Epithelial cell of esophagus (primary cell): ENCODE measurements around the gene MRPL18.
"Not testable (repeated sequence)": the region's sequence is repeated elsewhere in the genome, so short reads cannot be mapped to it uniquely, and the experiment has no call there.

ENCODE experiments used
- DNase-seq: peaks from one replicate; pipeline ENCODE4 v3.0.0; 2010; ENCODE audit warnings: low read depth
- H3K4me3 ChIP-seq: 2 replicates; pipeline ENCODE4 v1.5.1; 2011; ENCODE audit warnings: mild to moderate bottlenecking, low read length, control low read depth
- TF ChIP-seq, protein P1 (sequence below): IDR thresholded peaks from 2 replicates; pipeline ENCODE4 v1.5.1; 2011; ENCODE audit warnings: low read depth, mild to moderate bottlenecking, low read length, control low read depth, inconsistent platforms; ENCODE audit not compliant: insufficient read depth; ENCODE audit errors: missing control alignments

Gene MRPL18

DNA sequence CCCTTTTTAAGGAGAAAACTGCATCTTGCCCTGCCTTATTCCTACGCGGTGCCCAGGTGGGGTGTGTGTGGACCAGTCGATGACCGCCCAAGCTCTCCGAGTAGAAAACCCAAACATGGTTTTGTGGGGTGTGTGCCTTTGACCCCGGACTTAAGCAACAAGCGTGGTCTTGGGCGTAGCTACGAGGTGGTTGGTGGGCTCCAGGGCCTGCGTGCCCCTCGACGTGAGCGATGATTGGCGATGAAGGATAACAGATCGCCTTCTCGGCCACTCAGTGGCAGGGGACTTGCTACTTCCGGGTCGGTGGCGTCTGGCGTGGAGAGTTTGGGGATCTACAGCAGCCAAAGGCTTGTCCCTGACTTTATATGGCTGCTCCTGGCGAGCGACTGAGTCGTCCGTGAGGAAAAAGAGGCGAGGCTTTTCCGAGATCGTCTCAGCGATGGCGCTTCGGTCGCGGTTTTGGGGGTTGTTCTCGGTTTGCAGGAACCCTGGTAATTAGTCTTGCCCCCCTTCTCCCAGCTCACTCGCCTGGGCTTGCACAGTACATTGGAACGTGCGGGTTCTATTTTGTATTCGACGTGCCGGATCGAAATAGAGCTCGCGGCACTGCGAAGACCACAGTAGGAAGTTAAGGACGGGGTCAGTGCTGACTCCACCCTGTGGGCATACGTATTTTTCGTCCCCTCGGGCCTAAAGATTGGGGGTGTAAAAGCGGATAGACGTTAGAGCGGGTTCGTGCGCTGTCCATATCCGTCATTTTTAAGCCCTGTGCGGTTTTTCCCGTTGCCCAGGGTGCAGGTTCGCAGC, at the start of gene MRPL18:
MRPL18 (plus strand) TSS at position 319 of the 807 bp plus-strand sequence; CDS start at position 440, 121 bp downstream.
- DNase-seq: peak; percentile 98
- TF ChIP-seq, protein P1, sequence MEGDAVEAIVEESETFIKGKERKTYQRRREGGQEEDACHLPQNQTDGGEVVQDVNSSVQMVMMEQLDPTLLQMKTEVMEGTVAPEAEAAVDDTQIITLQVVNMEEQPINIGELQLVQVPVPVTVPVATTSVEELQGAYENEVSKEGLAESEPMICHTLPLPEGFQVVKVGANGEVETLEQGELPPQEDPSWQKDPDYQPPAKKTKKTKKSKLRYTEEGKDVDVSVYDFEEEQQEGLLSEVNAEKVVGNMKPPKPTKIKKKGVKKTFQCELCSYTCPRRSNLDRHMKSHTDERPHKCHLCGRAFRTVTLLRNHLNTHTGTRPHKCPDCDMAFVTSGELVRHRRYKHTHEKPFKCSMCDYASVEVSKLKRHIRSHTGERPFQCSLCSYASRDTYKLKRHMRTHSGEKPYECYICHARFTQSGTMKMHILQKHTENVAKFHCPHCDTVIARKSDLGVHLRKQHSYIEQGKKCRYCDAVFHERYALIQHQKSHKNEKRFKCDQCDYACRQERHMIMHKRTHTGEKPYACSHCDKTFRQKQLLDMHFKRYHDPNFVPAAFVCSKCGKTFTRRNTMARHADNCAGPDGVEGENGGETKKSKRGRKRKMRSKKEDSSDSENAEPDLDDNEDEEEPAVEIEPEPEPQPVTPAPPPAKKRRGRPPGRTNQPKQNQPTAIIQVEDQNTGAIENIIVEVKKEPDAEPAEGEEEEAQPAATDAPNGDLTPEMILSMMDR: peak; percentile 5
- H3K4me3 ChIP-seq: peak within 1 kb of the TSS; percentile 80

DNA sequence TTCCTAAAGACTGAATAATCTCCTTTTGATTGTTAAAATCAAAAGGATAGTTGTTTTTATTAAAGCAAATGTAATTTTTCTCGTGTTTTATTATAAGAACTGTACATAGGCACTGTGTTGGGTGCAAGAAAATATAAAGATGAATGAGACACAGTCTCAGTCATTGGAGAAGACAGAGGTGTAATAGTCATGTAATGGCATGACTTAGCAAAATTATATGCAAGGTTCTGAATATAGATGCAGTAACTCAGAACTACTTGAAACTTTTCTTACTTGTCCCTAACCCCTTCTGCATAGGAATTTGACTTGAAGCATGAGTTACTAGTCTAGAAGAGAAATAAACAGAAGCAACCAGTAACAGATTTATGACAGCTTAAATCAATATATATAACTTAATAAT, 48.1 kb upstream of the MRPL18 start:
- H3K4me3 ChIP-seq: no peak overlapping the region
- TF ChIP-seq, protein P1: no peak
- DNase-seq: no peak

DNA sequence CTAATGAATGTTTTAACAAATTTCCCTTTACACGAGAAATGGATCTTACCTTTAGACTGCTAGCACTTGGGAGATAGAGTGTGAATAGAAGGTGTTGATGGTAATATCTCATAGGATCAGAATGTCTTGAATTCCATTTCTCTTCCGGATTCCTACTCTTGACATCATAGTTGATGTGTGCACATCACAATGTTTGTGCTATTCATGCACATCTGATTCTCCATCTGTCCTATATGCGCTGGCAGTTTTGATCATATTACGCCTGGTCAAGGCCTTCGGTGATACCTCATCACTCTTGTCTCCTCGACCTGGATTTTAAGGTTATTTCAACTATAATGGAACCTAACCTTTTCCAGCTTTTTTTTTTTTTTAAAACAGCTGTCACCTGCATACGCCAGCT, 45.2 kb upstream of the MRPL18 start:
- no peak overlapping the region for H3K4me3 ChIP-seq
- DNase-seq: no peak
- TF ChIP-seq, protein P1: no peak

DNA sequence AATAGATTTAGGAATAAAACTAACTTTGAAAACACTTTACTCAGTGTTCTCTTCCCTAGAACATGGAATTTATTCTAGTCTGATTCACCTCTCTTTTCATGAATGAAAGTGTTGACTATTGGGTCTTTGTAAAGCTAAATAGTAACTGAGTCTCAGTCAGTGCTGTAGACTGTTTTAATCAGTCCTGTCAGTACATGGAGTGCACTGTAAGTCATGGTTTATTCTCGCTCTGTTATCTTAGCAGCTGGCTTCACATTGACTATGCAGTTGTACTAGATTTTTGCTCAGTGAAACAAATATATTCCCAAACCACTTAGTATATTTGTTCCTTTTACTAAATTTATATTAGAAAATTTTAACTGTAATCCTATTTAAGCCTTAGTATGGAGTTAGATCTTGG, 43.5 kb upstream of the MRPL18 start:
- TF ChIP-seq, protein P1: no peak
- no peak overlapping the region for H3K4me3 ChIP-seq
- no peak for DNase-seq

DNA sequence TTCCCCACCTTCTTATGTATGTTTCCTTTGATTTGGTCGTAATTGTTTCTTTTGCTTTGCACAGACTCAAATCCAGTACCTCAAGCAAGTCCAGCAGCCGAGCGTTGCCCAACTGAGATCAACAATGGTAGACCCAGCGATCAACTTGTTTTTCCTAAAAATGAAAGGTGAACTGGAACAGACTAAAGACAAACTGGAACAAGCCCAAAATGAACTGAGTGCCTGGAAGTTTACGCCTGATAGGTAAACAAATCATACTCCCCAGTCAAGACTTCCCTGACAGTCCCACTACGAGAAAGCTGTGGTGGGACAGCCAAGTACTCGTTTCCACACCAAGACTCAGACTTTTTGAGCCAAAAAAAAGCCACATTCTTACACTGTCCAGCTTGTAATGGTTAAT, 42.1 kb upstream of the MRPL18 start:
- H3K4me3 ChIP-seq, DNase-seq: not testable (repeated sequence)

DNA sequence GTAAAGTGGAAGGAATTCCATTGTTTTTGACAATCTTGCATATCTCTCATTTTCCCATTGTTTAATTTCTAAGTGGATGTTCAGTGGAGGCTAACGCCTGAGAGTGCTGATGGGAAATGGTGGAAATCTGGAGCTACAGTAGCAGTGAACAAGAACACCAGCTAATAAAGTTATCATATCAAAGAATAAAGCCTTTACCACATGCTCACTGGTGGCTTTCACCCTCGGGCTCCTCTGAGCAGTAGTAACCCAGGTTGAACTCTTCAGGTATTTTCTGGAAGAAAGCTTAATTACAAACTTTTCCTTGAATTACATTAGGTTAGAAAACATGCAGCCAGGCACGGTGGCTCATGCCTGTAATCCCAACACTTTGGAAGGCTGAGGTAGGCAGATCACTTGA, 38.8 kb upstream of the MRPL18 start:
- TF ChIP-seq, protein P1: no peak
- no peak for DNase-seq

DNA sequence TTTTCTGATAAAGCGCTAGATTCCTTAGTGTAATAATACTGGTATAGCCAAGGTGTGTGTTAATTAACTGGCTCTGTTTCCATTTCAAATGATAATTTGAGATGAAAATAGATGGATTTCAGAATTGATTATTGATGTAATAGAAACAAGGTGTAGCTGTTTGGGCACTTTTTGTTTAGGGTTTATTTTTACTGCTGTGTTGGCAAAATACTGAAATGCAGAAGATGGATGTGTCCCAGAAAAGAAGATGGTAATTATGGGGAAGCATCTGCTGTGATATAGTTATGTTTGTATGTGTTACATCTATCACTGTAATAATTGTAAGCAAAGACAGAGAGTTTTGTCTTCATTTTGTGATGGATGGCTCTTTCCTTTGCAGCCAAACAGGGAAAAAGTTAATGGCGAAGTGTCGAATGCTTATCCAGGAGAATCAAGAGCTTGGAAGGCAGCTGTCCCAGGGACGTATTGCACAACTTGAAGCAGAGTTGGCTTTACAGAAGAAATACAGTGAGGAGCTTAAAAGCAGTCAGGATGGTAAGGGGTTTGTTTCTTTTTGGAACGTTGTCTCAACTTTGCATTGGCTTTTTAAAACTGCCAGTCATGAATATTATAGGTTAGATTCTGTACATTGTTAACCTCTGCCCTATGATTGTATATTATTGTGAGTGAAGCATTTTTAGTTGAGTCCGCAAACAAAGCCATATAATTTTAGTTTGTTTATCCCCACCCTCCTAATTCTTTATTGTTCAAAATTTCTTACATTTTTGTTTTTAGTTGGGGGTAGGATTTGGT, 37.0 kb upstream of the MRPL18 start:
- no peak overlapping the region for H3K4me3 ChIP-seq
- no peak for DNase-seq
- TF ChIP-seq, protein P1: no peak

More for the DNA sequence above, 38.8 kb upstream of the MRPL18 start:
- H3K4me3 ChIP-seq: no peak overlapping the region
